Stimulated activated CD8-positive, alpha-beta memory T cell treated with anti-CD3 and anti-CD28 coated beads, Interleukin-4, amount 100 ng/mL, for 48 hours (primary cell): ENCODE measurements around the gene NAT14.

ENCODE experiments used
- DNase-seq: peaks from one replicate; pipeline ENCODE4 v3.0.0-alpha.2; 2020

The NAT14 gene

DNA sequence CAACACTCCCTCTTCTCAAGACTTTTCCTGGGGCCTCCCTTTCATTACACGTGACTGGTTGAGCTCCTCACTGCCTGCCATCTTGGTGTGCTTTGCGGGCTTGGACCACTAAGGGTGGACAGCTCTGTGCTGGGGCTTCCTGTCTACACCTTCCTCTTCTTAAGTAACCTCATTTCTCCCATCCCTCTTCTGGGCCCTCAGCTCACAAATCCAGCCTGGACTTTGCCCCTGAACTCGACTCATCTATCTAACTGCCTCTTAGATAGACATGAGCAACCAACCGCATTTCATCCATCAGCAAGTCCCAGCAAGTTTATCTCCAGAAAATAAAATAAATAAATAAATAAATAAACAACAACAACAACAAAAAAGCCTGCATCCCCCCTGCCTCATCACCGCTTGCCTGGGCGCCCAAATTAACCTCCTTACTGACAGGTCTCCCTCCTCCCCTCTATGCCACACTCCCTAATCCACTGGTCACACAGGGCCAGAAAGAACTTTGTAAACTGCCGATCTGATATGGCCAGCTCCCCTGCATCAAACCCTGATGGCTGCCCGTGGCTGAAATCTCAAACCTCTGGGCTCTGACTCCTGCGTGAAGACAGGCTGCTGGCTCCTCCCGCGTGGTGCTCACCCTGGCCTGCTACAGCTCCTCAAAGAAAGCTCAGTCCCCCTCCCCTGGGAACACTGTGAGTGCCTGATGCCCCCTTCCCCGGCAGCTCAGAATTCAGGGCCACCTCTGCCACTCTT is 31.3 kb upstream of the NAT14 start:
- no peak for DNase-seq

DNA sequence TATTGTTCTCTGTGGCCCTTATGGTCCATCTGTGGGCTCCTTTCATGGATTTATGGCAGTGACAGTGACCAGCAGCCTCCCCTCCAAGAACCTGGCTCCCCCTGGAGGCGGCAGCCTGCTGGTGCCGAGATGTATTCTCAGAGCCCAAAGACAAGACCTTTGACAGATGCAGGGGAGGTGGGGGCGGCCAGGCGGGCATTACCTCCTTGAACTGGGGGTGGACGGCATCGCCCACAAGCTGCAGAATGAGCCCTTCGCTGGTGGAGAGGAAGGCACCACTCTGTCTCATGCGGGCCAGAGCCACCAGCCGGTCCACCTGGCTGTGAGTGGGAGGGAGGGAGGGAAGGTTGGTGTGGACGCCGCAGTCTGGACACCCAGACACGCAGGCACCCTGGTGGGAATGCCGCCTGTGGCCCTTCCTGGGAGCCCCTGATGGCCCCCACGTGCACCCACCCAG is 30.2 kb upstream of the NAT14 start:
- DNase-seq = peak; percentile 71

DNA sequence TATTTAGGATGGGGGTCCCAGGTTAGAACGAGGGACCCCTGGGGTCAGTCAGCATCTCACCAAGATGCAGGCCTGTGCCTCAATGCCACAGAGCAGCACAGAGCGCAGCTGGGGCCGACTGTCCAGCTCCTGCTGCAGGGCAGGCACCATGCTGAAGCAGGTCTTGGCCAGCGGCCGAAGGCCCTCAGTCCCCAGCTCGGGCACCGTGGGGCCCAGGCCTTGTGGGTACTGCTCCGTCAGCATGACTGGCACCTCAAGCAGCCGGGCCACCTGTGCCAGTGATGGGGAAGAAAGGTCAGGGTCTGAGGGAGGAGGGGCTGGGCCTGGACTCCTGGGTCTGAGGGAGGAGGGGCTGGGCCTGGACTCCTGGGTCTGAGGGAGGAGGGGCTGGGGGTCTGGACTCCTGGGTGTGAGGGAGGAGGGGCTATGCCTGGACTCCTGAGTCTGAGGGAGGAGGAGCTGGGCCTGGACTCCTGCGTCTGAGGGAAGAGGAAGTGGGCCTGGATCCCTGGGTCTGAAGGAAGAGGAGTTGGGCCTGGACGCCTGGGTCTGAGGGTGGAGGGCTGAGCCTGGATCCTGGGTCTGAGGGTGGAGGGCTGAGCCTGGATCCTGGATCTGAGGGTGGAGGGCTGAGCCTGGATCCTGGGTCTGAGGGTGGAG is 29.3 kb upstream of the NAT14 start:
- no peak for DNase-seq

DNA sequence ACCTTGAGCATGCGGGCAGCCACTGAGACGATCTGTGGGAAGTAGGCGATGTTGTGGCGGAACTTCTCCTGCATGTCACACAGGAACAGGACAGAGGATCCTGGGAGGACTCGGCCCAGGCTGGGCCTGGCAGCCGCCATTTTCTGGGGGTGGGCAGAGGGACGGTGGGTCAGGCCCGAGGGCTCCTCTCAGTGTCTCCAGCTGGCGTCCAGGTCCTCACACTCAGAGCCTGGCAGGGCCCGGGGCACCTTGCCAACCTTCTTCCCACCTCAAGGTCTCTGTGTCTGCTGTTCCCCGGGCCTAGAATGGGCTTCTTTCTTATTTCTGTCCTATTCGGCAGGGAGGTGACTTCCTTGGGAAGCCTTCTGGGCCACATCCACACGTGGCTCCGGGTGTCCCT is 28.6 kb upstream of the NAT14 start:
- DNase-seq = no peak

DNA sequence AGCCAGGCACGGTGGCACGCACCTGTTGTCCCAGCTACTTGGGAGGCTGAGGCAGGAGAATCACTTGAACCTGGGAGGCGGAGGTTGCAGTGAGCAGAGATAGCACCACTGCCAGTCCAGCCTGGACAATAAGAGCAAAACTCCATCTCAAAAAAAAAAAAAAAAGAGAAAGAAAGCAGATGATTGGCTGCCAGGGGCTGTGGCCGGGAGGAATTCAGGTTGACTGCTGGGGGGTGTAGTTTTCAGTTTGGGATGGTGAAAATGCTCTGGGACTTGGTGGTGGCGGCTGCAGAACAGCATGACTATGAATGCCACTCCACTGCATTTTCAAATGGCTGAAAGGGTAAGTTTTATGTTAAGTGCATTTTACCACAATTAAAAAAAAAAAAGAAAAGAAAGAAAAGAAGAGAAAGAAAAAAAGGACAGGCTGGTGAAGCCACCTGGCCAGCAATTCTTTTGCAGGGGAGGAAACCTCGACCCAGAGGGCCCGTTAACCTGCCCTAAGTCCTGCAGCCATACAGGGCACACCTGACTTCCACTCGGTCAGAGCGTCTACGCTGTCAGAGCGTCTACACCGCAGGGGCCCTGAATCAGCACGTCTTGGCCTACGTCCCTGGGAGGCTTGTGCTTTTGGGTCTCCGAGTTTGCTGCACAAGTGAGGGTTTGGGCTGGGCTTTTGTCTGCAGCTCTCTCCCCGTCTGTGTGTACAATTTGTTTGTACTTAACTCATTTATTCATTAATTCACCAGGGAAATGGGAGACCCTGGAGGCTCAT is 27.1 kb upstream of the NAT14 start:
- DNase-seq = no peak

DNA sequence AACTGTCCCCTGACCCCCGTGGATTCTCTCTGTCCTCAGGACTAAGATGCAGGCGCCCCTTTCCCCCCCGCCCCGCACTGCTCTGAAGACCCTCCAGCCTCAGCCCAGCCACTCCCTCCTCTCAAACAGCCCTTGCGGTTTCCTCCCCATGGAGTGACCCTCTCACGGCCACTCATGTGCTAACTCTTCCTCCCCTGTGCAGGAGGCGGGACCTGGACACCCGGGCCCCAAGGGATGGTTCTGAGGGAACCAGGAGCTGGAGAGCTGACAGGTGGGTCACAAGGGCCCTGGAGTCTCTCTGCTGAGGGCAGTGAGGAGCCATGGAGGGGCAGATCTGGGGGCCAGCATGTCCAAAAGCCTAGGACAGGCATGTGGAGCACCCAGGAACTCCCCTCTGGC is 25.4 kb upstream of the NAT14 start:
- DNase-seq = no peak

DNA sequence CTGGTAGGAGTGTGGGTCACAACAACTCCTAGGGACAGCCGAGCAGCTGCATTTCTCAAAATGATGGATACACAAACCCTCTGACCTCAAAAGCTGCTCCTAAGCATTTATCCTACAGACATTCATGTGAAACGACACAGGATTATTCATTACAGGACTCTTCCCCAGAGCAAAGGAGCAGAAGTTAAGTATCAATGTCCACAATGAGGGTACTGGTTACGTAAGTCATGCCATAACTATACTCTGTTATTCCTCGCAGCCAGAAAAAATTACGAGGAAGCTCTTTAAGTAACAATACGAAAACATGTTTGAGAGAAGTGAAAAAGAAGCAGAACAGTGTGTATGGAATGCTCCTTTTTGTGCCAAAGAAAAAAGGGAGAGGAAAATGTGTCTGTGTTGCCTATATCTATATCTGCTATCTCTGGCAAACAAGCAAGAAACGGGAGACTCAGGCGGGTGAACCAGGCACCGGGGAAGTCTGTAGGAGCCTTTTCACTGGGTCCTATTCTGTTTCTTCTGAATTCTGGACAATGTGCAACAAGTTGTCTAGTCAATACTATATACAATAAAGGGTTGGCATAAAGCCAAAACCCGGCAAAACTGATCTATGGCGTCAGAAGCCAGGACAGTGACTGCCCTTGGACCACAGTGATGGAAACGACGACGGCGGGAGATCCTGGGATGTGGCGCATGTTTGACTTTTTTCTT is 24.9 kb upstream of the NAT14 start:
- no peak for DNase-seq

DNA sequence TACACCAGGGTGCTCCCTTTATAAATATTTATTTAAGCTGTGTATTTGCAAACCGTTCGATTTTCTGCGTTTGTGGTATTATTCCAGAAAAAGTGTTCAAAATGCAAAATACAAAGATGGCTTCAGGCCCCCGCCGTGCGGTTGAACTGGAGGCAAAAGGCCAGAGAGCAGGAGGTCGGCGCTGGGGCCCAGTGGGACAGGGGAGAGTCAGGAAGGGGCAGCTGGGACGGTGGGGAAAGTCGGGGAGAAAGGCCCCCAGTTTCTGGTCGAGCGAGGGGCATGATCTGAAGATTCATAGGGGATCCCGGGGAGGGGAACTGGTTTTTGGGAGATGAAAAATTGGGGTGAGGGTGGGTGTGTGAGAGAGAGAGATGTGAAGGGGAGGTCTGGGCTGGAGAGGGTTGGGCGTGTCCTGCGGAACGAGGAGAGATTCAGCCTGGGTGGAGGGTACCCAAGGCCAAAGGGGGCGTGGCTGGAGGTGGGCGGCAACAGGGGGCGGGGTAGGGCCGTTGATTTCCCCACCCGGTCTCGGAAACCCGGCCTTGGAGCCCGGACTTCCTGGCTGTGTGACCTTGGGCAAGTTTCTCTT is 24.2 kb upstream of the NAT14 start:
- DNase-seq = peak; percentile 69

DNA sequence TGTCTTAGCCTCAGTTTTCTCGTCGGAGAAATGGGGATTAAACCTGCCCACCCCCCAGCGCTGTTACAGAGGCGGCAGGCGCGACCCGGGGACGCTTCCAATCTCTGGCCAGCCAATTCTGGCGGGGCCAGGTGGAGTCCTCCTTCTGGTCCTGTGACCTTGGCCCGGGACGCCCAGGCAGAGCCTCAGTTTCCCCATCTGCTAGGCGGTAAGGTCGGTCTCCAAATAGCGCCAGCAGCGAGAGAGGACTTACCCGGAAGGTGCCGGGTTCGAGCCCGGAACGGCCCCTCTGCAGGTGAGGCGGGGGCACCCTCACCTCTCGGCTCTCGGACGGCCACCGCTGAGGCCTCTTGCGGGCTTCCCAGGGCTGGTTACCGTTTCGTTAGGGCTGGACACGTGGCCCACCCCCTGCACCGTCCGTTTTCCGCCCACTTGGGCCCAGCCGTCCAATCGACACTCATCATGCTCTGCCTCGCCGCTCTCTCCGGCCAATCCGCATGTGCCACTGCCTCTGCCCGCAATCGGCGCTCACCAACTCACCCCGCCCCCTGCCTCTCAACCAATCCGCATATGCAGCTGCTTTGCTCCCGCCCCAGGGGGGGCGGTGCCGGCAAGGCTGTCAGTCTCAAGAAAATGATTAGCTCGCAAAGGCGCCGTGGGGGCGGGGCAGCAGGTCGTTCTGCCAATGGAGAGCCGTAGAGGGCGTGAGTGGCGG is 23.6 kb upstream of the NAT14 start, which contains the start of gene ISOC2:
TSS of gene ISOC2 (minus strand) at position 384 of the 715 bp plus-strand sequence. CDS start 5,156 bp downstream, outside the sequence.
- peak; percentile 100 for DNase-seq

DNA sequence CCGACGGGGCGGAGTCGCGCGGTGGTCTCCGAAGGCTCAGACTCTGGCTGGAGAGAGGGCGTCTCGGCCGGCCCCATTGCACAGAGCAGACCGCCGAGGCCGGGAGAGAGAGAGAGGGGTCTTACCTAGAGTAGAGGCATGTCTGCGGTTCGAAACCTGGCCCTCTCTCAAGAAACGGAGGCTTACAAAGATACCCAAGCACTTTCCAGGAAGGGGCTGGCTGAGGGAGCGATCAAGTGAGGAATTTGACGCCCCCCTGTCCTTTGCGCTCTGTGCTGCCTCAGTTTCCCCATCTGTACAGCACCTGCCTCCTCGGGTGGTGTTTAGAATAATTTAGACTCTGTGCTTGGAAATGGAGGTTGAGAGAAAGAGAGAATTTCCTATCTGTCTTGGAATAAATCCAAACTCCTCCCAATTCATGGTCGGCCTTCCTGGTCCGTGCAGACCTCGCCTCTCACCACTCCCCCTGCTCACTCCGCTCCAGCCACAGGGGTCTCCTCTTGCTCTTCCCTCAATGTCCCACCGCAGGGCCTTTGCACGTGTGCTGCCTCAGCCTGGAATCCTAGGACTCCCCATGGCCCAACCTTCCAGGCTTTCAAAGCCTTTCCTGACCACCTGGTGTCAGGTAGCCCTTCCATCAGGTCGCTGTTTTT is 22.9 kb upstream of the NAT14 start:
- DNase-seq = no peak

DNA sequence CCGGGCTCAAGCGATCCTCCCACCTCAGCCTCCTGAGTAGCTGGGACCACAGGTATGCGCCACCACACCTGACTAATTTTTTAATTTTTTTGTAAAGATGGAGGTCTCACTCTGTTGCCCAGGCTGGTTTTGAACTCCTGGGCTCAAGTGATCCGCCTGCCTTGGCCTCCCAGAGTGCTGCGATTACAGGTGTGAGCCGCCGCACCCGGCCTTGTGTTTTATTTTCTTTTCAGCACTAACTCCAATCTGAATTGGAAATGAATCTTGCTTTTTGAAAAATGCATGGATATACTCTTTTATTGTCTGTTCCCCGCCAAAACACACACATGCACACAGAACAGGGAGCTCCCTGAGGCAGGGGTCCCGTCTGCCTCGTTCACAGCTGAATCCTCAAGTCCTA is 22.3 kb upstream of the NAT14 start:
- DNase-seq = no peak

DNA sequence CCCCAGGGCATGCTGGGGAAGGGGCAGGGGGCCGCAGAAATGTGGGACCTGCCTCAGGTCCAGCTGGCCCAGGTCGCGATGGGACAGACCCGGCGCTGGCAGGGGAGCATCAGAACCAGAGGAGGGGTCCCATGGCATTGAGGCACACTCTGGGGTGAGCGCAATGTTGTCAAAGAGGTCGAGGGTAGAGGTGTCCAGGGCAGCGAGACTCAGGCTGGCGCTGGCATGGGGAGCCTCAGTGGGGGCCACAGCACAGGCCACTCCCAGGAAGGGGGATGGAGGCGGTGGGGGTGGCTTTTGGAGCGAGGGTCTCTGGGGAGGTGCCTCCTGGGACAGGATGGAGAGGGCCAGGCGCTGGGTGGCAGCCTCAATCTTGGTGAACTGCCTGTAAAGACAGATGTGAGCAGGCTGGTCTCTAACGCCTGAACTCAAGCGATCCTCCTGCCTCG is 21.4 kb upstream of the NAT14 start:
- no peak for DNase-seq

DNA sequence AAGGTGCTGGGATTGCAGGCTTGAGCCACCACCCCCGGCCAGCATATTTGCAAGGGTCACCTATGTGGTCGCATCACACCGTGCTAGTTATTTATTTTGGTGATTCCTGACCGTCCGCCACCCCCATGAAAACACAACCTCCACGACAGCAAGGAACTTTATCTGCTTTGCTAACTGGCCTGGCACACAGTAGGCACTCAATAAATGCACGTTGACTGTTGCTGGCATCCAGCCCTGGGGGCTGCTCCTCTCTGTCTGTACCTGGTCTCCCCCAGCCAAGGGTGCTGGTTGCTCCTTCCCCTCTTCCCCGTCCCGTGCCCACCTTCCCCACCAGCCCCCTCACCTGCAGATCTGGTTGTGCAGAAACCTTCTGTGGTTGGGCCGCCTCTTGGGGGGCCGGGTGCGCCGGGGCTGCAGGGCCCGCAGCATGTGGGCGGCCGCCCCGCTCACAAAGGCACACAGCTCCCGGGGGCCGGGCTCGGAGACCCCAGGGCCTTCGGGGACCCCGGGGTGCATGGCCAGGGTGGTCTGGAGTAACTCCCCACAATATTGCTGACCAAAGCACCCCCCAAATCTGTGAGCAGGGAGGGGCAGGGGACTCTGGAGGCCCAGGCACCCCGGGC is 20.8 kb upstream of the NAT14 start:
- no peak for DNase-seq

DNA sequence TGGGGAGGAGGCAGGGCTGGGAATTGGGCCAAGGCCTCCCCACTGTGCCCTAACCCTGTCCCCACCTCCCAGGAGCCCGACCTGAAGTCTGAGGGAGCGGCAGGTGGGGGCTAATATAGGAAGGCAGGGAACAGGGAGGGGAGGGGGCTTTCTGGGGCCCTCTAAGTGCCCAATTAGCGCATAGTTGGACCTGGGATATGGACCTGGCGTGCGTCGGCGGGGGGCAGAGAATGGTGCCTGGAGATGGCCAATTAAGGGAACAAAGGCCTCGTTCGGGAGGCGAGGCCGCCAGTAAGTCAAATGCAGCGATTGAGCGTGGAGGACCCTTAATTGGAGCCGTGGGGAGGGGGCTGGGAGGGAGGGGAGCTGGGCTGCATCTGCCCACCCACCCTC is 20.3 kb upstream of the NAT14 start, which contains the start of gene C19orf85:
TSS of gene C19orf85 (minus strand) at position 90 of the 393 bp plus-strand sequence. CDS start 197 bp downstream, outside the sequence.
- DNase-seq = no peak

DNA sequence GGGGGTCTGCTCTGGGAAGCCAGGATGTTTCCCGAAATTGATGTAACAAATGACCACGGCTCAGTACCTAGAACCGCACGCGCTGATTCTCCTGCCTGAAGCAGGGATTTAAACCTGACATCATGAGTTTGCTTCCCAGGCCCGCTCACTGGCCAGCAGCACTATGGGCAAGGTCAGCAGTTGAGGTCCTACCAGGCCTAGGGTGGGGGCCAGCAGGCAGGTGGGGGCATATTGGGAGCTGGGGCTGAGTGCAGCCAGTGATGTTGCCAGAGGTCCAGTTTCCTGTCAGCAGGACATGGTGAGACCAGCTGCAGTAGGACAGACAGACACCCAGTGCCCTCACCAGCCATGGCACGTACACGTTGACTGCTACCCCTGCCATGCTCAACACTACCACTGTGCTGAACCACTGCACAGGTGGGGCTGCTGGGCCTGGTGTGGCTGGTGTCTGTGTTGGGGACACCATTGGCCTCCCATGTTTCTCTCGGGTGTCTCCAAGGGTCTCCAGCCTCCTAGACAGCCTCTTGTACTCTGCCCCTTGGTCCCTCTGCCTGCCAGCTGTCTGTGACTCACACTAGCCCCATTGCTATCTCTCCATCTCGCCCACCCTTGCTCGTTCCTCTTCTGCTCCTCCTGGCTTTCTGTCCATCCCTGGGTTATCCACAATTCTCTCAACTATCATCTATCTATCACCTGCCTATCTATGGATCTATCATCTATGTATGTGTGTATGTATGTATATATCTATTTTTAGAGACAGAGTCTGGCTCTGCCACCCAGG is 19.3 kb upstream of the NAT14 start:
- DNase-seq = no peak

DNA sequence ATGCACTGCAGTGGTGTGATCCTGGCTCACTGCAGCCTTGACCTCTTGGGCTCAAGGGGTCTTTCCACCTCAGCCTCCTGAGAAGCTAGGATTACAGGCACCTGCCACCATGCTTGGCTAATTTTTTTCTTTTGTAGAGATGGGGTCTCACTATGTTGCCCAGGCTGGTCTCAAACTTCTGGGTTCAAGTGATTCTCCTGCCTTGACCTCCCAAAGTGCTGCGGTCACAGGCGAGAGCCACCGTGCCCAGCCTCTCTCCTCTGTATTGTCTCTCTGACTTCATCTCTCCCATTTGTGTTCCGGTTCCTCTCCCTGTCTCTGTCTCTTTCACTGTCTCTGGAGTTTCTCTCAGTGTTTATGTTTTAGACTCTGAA is 18.8 kb upstream of the NAT14 start:
- no peak for DNase-seq

DNA sequence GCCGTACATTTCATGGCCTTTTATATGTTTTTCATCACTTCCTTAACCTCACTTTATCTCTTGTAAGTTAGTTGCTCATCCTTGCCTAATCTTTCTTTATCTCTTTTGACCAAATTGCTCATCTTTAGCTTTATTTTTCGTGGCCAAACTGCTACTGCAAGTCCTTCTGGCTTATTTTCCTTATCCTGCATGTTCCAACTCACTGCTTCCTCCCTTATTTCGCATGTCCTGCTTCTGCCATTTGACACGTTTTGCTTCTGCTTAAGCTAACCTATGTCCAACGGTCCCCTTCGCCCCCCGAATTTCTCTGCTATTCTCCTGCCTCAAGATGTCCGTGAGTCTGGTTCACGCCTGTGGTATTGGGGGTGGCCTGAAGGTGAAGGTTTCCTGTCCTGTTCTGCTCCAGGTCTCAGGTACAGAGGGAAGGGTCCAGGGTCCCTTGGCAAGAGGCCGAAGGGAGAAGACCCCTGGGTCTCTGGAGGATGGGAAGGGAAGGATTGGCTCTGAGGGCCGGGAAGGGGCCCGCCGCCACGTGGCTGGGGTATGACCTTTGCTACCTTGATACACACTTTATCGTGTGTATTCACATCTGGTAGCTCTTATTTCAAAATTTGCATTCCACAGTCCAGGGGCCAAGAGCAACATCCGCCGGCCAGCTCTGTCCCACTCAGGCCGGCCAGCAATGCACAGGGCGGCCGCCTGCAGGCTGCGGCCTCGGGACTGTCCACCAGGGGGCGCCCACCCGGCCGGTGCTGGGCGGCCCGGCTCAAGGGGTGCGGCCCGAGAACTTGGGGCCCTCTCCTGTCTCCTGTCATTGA is 17.5 kb upstream of the NAT14 start:
- peak; percentile 87 for DNase-seq

DNA sequence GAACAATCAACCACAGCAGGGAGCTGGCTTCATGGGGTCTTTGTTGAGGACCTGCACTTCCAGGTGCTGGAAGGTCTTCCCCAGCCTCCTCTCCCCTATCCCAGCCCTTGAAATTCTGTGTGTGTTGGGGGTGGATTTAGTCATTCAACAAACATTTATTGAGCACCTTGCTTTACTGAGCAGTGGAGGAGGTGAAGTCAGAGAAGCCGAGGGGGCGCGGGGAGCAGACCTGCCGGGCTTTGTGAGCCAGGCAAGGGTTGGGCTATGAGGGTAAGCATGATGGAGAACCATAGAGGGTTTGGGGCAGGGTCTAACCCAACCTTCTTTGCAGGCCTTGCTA is 17.0 kb upstream of the NAT14 start:
- no peak for DNase-seq

DNA sequence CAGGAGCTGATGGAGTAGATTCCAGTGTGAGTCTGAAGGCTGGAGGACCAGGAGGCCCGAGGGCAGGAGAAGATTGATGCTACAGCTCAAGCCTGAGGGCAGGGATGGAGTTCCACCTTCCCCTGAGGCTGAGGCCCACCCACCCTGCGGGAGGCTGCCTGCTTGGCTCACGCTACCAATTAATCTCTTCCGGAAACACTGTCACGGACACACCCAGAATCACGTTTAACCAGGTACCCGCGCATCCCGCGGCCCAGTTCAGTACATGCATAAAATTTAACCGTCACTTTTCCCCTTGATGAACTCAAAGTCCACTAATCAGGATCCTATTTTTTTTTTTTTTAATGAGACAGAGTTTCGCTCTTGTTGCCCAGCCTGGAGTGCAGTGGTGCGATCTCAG is 13.7 kb upstream of the NAT14 start:
- no peak for DNase-seq
